Measurements from ENCODE around the gene RETREG2.
"Not testable (repeated sequence)": the region's sequence is repeated elsewhere in the genome, so short reads cannot be mapped to it uniquely, and the experiment has no call there.

RETREG2 gene

DNA sequence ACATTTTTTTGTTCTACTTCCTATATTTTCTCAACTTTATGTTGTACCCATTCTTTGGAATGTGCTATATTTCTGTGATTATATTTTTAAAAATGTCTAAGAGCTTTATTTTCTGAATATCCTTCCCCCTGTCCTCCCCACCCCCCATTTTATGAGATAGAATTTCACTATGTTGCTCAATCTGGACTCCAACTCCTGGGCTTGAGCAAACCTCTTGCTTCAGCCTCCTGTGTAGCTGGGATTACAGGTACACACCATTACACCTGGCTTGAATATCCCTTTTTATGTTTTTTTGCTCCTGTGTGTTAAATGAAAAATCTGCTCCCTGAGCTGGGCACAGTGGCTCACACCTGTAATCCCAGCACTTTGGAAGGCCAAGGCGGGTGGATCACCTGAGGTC lies 19.3 kb downstream of the RETREG2 start:
- no peak for DNase-seq (ENCODE audit: low read depth)

GRCh38 chr2:219198974-219199373 lies 20.9 kb downstream of the RETREG2 start:
- DNase-seq (ENCODE audit: low read depth) = no peak

DNA sequence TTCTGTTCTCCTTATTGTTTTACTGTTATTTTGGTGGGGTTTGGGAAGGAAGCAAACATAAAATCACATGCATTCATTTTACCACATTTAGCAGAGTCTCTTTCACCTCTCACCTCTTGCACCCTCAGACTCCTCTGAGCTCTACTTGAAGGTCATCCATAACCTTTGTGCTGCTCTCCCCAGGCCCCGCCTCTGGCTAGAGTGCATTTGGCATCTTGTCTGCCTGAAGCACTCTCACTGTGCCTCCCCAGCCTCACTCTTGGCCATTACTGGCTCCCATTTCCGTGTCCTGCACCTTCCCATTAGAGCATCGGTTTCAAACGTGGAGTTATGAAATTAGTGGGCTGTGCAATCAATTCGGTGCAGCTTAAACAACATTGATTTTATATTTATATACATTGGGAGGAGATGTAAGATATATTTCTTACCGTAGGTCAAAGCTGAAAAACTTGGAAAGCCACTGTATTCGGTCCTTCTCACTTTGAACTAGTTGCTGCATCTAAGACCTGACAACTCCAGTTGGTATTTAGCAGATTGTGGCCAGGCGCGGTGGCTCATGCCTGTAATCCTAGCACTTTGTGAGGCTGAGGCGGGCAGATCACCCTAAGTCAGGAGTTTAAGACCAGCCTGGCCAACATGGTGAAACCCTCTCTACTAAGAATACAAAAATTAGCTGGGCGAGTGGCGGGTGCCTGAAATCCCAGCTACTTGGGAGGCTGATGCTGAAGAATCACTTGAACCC lies 21.6 kb downstream of the RETREG2 start:
- no peak for DNase-seq (ENCODE audit: low read depth)

GRCh38 chr2:219200502-219201326 lies 22.6 kb downstream of the RETREG2 start:
- peak; percentile 9 for DNase-seq (ENCODE audit: low read depth)

DNA sequence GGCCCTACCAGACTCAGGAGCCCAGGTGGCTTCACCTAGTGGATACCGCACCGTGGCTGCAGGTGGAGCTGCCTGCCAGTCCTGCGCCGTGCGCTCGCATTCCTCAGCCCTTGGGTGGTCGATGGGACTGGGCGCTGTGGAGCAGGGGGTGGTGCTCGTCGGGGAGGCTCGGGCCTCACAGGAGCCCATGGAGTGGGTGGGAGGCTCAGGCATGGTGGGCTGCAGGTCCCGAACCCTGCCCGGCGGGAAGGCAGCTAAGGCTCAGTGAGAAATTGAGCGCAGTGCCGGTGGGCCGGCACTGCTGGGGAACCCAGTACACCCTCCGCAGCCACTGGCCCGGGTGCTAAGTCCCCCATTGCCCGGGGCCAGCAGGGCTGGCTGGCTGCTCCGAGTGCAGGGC lies 23.3 kb downstream of the RETREG2 start:
- DNase-seq (ENCODE audit: low read depth) = not testable (repeated sequence)

DNA sequence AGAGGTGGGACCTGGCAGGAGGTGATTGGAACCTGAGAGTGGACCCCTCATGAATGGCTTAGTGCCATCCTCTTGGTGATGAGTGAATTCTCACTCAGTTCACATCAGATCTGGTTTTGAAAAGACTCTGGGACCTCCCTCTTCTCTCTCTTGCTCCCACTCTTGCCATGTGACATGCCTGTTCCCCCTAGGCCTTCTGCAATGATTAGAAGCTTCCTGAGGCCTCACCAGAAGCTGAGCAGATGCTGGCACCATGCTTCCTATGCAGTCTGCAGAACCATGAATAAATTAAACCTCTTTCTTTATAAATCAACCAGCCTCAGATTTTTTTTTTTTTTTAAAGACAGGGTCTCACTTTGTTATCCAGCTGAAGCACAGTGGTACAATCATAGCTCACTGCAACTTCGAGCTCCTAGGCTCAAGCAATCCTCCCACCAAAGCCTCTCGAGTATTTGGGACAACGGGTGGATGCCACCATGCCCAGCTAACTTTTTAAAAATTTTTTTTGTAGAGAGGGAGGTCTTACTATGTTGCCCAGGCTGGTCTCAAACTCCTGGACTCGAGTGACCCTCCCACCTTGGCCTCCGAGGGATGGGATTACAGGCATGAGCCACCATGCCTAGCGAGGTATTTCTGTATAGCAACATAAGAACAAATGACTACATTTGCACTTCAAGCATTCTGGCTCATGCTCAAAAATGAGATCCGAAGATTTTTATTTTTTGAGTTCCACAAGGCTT lies 26.5 kb downstream of the RETREG2 start:
- no peak for DNase-seq (ENCODE audit: low read depth)

DNA sequence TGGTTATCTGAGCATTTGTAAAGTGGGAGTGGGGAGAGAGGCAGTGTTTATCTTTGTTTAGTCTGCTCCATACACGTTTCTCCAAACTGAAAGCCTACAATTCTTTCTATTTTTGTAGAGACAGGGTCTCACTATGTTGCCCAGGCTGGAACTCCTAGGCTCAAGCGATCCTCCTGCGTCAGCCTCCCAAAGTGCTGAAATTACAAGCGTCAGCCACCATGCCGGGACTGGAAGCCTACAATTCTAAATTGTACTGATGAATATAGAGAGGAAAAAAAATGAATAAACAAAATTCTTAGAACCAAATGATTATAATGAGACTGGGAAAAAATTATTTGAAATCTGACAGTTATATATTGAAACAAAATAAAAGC lies 27.1 kb downstream of the RETREG2 start:
- no peak for DNase-seq (ENCODE audit: low read depth)

GRCh38 chr2:219205981-219206327 lies 27.9 kb downstream of the RETREG2 start:
- DNase-seq (ENCODE audit: low read depth) = no peak

DNA sequence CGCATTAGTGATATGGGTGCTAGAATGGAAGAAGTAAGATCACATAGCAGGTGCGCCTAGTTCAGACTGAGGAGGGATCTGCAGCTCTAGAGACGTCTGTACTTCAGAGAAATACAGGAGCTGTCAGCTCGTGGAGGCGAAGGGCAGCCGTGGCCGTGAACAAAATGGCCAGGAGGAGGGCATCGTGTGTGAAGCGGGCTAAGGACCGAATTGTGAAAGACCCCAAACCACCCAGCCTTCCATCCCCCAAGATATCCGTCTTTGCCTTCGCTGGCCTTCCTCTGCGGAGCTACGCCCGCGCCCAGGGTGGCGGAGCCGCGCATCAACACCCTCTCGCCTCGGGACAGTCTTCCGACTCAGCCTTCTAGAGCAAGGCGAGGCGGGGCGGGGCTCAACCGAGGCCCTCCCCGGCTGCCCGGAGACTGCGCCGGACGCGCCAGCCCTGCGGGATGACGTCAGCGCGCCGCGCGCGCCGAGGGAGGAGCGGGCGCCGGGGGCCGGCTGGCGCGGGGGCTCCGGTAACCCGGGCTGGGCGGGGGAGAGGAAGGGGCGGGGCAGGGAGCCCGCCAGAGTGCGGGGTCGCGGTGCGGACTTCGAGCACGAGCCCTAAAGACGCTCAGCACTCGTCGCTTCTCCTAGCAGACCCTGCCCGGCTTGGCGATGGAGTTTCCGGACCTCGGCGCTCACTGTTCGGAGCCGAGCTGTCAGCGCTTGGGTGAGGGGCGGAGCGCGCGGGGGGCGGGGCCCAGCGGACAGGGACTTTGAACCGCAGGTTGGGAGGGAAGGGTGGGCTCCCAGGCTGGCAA lies 28.5 kb downstream of the RETREG2 start, which contains the start of gene ZFAND2B:
TSS of gene ZFAND2B (plus strand) at position 455 of the 806 bp plus-strand sequence. CDS start at position 661, 206 bp downstream.
- peak; percentile 89 for DNase-seq (ENCODE audit: low read depth)

DNA sequence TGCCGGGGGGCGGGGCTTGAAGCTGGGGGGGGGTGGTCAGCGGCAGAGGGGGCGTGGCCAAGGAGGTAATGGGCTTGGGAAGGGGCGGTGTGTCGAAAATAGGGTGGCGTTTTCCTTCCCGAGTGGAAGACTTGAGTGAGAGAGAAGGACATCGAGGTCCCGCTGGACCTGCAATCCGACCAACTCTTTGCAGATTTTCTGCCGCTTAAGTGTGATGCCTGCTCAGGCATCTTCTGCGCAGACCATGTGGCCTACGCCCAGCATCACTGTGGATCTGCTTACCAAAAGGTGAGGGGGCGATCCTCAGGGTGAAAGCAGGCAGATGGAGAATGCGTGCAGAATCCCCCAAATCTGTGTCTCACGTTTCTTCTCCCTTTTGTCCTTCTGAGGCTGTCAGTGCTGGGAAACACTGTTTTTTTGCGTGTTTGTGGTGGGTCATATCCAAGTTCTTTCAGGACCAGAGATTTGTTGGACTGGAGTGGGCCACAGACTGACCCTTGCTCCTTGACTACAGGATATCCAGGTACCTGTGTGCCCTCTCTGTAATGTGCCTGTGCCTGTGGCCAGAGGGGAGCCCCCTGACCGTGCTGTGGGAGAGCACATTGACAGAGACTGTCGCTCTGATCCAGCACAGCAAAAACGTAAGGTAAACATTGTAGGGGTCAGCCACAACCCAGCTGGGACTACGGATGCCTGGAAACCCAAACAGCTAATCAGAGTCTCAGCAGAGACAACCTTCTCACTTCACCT lies 29.2 kb downstream of the RETREG2 start:
- DNase-seq (ENCODE audit: low read depth) = no peak

DNA sequence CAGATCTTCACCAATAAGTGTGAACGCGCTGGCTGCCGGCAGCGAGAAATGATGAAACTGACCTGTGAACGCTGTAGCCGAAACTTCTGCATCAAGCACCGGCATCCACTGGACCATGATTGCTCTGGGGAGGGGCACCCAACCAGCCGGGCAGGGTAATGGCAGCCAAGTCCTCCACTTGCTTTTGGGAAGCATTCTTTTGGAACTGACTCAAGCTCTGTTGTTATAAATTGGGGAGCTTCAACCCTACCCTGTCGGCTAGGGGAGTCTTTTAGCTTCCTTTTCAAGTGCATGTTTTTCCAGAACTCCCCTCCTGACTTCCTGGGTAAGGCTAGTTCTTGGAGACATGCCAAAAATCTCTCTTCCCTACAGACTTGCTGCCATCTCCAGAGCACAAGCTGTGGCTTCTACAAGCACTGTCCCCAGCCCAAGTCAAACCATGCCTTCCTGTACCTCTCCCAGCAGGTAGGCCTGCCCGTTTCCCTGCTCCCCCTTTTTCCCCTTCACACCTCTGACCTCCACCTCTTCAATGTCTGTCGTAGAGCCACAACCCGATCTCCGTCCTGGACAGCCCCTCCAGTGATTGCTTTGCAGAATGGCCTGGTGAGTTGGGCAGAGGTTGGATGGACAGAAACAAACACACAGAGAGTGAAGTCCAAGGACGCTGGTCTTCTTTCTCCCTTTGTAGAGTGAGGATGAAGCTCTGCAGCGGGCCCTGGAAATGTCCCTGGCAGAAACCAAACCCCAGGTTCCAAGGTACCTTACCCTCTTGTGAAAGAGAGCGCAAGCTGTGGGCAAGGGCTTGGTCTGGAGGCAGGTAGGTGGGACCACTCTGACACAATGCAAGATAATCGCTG lies 30.0 kb downstream of the RETREG2 start:
- DNase-seq (ENCODE audit: low read depth) = no peak

DNA sequence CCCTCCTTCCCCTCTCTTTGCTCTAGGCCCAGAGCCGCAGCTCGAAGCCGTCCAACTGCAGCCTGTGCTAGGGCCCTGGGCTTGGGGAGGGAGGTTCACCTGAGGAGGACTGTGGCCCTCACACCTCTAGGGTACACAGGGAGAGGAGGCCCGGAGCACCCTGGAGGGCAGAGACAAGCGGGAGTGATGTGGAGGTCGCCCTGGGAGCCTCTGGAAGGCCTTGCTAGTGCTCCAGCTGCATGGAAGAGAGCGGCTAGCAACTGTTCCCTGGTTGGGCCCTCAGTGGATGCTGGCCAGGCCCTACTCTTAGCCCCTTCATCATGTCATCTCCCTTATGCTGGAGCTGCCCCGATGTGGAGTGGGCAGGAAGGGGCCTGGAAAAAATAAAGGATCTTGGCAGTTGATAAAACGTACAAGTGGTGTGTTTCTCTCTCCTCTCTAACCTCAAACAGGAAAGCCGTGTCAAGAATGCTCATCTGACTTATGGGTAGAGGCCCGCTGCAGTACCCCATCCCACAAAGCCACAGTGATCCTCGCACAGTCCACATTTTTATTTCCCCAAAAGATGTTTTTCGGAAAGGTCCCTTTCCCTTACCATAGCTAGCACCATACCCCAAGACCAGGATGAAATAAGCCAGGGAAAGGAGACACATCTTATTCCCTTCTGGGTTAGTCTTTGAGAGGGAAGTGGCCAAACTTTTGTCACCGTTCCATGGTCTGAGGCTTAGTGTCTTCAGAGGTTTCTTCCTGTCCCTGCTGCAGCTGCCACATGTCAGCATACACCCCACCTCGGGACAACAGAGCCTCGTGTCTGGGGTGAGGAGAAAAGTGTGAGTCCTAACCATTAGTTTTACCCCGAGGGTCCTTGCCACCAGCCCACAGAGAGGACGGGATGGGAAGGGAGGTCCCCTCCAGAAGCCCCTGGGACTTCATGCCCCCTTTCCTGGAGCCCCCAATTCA lies 31.4 kb downstream of the RETREG2 start:
- no peak for DNase-seq (ENCODE audit: low read depth)

GRCh38 chr2:219210196-219210885 lies 32.3 kb downstream of the RETREG2 start:
- DNase-seq (ENCODE audit: low read depth) = no peak

GRCh38 chr2:219210886-219211362 lies 32.8 kb downstream of the RETREG2 start:
- DNase-seq (ENCODE audit: low read depth) = no peak

GRCh38 chr2:219213026-219213415 lies 34.9 kb downstream of the RETREG2 start:
- DNase-seq (ENCODE audit: low read depth) = no peak

- no peak for DNase-seq (ENCODE audit: low read depth)
These were observed 35.5 kb downstream of the RETREG2 start for GRCh38 chr2:219213486-219214071.

- DNase-seq (ENCODE audit: low read depth) = no peak
These were observed 36.1 kb downstream of the RETREG2 start for GRCh38 chr2:219214141-219214540.

DNA sequence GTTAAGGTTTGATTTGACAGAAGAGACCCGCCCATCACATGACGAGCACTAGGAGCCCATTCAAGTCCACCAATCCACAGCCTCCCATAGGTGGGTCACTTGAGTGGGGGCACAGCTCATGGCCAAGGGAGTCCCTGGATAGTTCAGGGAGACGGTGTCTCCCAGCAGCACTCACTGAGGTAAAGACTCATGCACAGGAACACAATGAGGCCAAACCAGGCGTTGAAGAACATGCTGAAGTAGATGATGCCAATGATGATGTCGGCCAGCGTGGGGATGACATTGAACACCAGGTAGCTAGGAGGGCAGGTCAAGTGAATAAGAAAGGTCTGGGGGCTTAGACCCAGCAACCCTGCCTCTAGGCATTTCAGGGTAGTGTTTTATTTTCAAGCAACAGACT lies 36.7 kb downstream of the RETREG2 start:
- no peak for DNase-seq (ENCODE audit: low read depth)

All from stimulated activated CD8-positive, alpha-beta memory T cell treated with anti-CD3 and anti-CD28 coated beads, Interleukin-12 subunit alpha, Interleukin-12 subunit beta, amount 100 ng/mL, for 1 hour (primary cell).